NK-92 treated with Interleukin-12 subunit alpha and Interleukin-12 subunit beta, amount 100 ng/mL, for 24 hours (cell line): ENCODE measurements around the gene MYO1D.
A peak's percentile ranks its signal among the peaks of the same experiment; 100 is the strongest.
"Not testable (repeated sequence)": the region's sequence is repeated elsewhere in the genome, so short reads cannot be mapped to it uniquely, and the experiment has no call there.

Source experiments
- DNase-seq: peaks from one replicate; lab custom pipeline; 2025; lab: John Stamatoyannopoulos, UW

MYO1D gene

DNA sequence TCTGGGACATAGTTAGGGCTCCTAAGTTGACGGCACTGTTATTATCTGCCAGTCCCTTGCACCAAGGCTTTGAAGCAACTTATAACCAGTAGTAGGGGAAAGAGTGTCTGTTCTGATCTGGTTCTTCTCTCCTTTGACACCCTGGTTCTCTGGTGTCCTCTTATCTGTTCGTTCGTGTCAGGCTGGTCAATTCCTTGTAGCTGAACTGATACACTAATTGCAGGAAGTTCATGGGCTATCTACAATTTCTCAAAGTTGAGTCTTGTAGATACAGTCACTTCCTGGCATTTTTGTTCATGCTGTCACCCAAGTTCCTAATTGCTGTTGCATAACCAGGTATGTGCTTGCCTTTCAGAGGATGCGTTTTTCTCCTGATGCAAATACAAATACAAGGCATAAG, 17.3 kb upstream of the MYO1D start:
- DNase-seq, result no peak

- DNase-seq, result not testable (repeated sequence)
These were observed 10.5 kb upstream of the MYO1D start for GRCh38 chr17:32887410-32887809.

DNA sequence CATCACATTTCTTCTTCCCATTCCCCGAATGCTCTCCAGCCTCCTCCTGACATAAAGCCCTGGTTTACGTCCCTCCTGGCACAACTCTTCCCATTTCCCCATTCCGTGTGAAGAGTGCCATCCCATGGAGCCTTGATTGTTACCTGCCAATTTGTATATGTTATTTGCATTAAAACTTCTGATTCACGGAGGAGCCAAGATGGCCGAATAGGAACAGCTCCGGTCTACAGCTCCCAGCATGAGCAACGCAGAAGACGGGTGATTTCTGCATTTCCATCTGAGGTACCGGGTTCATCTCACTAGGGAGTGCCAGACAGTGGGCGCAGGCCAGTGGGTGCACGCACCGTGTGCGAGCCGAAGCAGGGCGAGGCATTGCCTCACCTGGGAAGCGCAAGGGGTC, 10.0 kb upstream of the MYO1D start:
- DNase-seq, result not testable (repeated sequence)

DNA sequence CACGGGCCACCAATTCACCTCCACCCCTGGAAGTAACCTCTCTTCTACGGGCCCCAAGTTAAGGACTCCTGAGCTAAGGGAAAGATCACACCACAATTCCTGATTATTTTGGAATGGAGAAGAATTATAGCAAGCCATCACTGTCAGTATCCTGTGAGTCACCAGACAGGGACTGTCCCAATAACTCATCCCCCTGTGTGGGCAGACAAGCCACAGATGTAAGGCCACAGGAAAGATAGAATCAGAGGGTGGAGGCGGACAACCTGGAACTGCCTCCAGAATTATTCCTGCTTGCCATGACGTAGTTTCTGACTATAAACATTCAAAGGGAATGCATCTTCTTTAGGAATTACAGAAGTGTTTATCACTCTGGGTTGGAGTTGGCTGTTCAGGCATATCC, 5.8 kb upstream of the MYO1D start:
- DNase-seq, result no peak

DNA sequence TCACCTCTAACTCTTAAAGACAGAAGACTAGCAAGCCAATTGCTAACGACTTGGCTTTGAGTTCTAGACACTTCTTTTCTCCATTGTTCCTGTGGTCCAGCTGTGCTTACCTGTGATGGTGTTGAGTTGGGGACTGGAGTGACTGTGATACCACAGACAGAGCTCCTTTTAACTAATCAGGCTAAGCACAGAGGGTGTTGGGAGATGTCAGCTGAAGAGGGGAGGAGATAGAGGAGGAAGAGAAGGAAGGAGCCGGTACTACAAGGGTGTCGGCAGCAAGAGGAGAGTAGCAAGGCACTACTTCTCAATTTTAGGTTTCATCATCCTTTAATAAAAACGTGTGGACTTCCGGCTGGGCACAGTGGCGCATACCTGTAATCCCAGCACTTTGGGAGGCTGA, 5.1 kb upstream of the MYO1D start:
- DNase-seq, result no peak

GRCh38 chr17:32880671-32881453, 3.9 kb upstream of the MYO1D start:
- no peak for DNase-seq

GRCh38 chr17:32879134-32879533, 2.2 kb upstream of the MYO1D start:
- no peak for DNase-seq

- no peak for DNase-seq
These were observed 1.3 kb upstream of the MYO1D start for GRCh38 chr17:32878211-32878610.

GRCh38 chr17:32877164-32877764, 340 bp upstream of the MYO1D start:
- DNase-seq, result peak; percentile 71

DNA sequence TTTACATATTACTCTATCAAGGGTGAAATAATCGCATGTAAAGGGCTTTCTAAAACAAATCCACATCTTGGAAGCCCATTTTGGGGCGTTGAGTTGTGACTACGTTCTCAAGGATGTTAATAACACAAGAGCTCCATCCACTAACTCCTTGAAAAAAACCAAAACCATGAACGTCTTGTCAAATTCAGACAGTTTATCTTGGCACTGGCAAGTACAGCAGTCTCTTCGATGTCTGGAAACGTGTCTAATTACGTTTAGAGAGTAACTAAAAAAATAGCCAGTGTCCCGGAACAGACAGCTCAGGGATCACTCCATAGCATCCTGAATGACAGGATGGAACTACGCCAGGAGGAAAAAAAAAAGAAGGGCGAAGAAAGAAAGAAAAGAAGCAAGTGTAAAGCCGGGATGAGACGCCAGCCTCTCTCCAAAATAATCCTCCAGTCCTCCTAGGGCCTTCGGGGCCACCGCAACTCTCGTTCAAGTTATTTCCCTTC, 954 bp downstream of the MYO1D start:
- no peak for DNase-seq

GRCh38 chr17:32875230-32875917, 1.6 kb downstream of the MYO1D start:
- no peak for DNase-seq

DNA sequence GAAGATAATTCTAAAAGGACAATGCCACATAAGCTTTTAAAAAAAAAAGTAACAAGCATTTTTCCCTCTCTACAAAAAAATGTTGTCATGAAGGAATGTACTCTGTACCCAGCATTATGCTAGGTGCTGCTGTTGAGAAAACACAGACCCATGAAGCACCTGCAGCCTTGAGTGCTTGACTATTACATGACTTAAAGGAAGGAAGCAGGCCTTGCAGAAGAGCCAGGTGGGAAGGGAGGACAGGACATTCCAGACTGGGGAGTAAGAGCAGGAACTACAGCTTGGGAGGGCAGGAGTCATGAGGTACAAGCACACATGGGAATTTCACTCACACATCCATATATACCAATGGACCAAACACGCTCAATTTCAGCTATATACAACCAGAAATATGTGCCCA, 3.8 kb downstream of the MYO1D start:
- DNase-seq, result no peak

DNA sequence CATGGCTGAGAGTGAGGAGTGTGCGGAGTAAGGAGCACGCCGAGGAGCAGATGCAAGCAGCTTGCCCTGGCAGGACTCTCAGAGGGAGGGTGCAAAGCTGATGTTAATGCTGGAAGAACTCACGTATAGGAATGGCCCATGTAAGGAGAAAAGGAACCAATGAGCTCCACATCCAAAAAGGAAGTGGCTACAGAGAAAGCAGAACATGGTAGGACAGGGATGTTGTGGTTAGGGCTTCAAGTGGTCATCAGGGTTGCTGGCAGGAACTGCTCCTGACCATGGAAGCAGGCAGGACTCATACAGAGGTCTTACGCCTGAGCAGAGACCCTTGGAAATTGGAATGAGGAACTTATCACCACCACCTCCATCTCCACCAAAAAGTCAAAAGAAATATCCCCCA, 5.2 kb downstream of the MYO1D start:
- no peak for DNase-seq

DNA sequence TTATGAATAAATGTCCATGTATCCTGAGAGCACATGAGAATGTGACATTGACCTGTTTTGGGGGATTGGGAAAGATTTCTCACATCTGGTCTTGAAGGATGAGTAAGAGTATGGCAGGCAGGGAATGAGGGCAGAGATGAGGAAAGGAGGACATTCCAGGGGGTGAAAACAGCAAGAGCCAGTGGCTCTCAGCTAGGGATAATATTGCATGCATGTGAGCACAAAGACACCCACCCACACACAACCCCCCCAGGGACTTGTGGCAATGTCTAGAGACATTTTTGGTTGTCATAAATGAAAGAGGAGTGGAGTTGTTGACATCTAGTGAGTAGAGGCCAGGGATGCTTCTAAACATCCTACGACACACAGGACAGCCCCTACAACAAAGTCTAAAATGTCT, 6.0 kb downstream of the MYO1D start:
- DNase-seq, result no peak

DNA sequence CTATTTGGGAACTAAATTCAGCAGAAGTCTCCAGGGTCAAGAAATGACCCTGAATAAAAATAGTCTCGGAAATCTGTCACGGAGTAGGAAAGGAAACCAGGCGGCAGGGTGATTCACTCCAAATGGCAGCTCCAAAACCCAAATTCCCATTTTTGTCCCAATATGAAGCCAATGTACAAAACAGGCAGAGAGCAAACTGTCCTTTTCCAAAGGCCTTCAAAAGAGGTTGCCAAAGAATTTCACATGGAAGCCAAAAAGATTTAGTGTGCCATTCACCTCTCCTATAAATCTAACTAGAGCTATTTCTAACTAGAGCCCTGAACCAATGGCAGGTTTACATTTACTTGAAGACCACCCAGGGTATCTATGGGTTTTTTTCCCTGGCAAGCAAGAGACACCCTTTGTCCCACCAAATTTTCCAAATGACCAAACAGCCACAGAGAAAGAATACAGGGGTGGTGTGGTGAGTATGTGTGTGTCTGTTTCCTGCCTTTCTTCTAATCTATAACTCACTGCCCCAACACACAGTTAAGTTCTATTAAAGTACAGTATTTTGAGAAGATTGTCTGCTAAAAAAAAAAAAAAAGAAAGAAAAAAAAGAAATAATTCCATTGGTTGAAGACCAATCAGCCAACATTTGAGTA, 6.8 kb downstream of the MYO1D start:
- no peak for DNase-seq

GRCh38 chr17:32869345-32870026, 7.4 kb downstream of the MYO1D start:
- DNase-seq, result no peak

DNA sequence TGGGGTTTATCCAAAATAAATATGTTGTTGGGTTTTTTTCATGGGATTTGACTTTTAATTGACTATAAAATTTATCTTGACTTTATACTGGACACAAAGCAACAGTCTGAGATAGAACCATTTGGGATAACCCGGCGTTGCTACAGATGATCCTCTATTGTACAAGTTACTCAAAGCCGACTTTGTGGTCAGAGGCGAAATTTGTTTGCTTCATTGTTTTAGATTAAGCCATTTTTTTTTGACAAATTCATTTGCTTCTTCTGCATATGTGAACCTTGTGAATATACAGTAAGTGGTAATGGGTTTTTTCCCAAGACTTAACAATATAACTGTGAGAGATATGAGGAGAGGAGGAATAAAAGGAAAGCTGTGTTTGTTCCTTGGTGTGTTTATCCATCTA, 11.8 kb downstream of the MYO1D start:
- DNase-seq, result no peak

DNA sequence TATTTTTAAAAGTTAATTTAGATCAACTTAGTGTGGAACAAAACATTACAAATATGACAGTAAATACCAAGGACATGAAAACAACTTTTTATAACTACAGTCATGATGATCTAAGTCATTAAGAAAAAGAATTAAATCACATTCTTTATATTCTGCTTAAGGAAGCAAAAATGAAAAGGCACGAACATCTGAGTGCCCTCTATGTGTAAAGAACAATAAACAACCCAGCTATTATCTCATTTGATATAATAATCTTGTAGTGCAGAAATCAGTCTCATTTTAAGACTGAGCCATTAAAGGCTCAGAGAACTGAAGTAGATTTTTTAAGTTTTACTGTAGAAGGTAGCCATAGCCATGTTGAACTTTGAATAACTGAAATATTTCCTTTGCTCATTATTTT, 13.4 kb downstream of the MYO1D start:
- DNase-seq, result no peak

GRCh38 chr17:32862940-32863339, 14.0 kb downstream of the MYO1D start:
- no peak for DNase-seq

DNA sequence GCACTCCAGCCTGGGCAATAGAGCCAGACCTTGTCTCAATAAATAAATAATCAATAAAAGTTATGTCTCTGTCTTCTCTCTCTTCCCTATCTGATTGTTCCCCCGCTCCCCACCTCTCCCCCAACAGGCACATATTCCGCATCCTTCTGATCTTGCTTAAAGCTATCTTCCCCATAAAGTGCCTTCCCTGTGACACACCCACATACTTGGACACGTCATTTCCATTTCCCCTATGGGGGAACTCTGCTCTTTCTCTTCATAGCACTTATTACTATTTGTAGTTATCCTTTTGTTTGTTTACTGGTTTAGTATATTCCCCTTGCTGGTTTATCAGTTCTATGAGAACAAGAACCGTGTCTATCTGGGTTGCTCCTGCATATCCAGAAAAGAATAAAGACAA, 14.9 kb downstream of the MYO1D start:
- no peak for DNase-seq

DNA sequence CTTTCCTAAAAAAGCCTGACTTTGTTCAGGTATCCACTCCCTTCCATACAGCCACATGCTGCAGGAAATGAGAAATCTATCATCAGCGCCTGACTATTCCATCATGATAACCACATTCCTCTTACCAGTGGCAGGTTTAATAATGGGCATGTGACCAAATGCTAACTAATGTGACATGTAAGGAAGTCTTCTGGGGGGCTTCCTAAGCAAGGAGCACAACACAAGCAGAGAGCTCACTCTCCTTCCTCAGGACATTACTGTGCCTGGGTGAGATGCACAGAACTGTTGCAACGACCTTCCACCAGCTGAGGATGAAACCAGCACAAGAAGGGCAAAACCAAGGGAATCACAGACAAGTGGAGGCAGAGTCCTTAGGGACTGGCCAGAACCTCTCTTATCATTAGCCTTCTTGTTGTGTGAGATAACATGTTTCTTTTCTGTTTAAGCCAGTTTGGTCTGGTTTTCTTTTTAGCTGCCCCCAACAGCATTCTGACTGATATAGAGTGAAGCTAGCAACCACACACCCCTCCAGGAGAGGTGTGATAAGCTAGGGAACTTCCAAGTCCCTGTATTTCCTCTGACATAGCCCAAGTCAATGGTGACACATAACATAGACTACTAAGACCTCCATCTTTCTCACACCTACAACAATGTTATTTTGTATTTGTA, 16.9 kb downstream of the MYO1D start:
- no peak for DNase-seq

- no peak for DNase-seq
These were observed 21.3 kb downstream of the MYO1D start for GRCh38 chr17:32855620-32856019.
